GM12872 (cell line): ENCODE results near the gene SYT7.

Source experiments
- TF ChIP-seq, protein P1 (sequence below): IDR thresholded peaks from 3 replicates; pipeline ENCODE4 v1.5.1; 2011; ENCODE audit warnings: low read depth, mild to moderate bottlenecking, low read length, moderate library complexity; ENCODE audit not compliant: insufficient read depth

SYT7 gene

DNA sequence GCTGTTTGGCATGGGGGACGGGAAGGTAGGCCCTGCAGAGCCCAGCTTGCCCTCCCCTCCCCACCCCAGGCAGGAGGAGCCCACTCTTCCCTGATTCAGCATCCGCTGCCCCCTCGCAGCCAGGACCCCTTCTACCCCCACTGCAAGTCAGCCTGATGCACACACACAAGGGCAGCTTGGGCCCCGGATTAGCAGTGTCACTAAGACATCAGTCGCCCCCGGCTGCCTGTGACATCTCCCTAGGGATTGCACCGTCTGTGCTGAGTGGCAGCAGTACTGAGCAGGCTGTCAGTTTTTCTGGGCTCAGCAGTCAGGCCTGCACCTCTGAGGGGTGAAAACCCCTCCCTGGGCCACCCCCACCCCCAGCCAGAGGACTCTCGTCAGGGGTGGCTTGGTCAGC, 30.4 kb upstream of the SYT7 start:
- TF ChIP-seq, protein P1, sequence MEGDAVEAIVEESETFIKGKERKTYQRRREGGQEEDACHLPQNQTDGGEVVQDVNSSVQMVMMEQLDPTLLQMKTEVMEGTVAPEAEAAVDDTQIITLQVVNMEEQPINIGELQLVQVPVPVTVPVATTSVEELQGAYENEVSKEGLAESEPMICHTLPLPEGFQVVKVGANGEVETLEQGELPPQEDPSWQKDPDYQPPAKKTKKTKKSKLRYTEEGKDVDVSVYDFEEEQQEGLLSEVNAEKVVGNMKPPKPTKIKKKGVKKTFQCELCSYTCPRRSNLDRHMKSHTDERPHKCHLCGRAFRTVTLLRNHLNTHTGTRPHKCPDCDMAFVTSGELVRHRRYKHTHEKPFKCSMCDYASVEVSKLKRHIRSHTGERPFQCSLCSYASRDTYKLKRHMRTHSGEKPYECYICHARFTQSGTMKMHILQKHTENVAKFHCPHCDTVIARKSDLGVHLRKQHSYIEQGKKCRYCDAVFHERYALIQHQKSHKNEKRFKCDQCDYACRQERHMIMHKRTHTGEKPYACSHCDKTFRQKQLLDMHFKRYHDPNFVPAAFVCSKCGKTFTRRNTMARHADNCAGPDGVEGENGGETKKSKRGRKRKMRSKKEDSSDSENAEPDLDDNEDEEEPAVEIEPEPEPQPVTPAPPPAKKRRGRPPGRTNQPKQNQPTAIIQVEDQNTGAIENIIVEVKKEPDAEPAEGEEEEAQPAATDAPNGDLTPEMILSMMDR: no peak

DNA sequence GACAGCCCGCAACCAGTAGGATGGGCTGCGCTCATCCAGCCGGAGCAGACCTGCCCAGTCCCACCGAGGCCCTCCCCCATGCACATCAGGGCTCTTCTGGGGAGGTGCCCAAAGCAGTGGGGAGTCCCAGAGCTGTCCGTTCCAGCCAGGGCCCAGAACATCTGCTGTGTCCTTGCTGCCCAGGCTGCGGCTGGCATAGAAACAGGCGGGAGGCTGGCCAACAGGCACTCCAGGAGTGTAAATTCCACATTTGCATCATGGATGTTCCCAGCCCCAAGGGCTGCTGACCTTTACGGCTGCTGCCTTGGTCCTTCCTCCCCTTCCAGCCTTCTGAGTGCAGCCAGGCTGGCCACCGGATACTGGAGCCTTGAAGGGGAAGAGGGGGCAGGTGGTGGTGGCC, 30.0 kb upstream of the SYT7 start:
- TF ChIP-seq, protein P1: no peak

DNA sequence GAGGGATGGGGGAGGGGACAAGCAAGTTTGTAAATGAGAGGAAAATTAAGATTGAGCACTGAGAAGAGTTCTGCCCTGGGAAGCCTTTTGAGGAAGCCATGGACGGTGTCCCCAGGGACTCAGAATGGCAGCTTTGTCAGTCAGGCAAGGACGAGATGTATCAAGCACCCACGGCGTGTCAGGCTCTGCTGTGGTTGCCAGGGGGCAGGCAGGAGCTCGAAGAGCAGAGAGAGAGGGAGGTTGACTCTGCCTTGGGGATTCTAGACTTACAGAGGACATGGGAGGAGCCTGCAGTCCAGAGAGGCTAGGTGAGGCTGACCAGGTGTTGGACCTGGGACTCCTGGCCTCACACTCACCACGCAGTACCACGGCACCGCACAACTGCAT, 29.1 kb upstream of the SYT7 start:
- TF ChIP-seq, protein P1: no peak

DNA sequence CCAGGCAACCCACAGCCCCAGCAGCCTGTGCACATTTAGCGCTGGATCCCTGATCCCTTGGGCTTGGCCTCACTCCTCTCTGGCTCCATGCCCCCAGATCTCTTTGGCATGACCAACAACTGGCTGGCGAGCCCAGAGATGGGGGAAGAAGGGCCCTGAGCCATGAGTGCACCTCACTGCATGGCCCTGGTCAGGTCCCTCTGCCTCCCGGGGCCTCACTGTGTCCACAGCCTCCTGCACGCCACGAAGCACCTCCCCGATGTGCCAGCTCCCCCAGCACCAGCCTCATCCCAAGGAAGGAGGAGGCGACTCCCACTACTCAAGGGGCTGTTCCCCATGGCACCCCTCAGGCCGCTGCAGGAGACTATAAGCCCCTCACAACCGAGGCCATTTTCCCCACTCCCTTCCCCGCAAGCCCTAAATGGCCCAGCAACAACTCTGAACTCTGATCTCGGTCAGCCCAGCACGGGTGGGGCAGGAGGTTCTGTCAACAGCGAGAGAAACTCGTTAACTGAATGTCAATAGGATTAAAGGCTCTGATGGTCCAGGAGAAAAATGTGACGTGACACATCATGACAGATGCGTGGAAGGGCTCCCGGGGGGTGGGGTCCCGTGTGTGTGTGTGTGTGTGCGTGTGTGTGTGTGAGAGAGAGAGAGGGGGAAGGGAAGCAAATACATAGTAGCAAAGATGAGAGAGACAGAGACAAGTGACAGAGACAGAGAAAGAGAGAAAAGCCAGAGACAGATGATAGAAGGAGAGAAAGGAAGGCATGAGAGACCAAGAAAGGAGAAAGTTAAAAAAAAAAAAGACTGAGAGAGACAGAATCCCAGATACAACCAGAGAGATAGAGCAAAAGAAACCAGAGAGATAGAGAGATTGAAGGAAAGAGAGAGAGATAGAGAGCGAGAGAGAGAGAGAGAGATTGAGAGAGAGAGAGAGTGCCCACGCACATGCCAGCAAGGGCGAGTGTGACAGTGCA, 28.4 kb upstream of the SYT7 start:
- TF ChIP-seq, protein P1: no peak

DNA sequence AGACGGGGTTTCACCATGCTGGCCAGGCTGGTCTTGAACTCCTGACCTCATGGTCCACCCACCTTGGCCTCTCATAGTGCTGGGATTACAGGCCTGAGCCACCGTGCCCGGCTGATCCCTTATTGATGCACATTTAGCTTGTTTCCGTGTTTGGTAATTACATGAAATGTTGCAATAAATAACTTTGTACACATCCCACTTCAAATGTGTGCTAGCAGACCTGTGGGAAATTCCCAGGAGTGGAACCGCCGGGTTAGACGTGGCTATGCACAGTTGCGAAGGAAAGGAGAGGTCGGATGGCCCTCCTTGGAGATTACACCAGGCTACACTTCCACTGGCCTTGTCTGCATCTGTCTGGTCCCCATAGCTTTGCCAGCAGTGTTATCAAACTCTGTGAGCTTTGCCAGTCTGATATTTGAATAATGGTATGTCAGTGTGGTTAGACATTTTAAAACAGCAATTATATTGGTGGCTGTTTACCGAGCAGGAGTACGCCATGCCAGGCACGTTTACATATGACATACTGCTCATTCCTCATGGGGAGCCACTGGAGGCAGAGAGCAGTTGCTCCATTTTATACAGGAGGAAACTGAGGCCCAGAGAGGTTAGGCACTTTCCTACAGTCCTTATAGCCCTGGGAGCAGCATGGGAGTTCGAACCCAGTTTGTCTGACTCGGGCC, 27.2 kb upstream of the SYT7 start:
- TF ChIP-seq, protein P1: no peak

DNA sequence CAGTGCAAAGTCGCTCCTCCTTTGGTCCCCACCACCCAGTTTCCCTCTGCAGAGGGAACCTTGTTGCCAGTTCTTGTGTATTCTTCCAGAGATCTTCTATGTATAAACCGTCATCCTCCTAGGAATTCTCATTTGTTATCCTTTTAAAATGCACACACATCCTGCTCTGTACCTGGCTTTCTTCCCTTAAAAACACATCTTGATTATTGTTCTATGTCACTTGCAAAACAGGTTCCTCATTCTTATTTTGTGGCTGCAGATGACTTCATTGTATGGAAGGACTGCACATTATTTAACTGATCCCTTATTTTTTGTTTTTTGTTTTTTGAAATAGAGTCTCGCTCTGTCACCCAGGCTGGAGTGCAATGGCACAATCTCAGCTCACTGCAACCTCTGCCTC, 26.6 kb upstream of the SYT7 start:
- TF ChIP-seq, protein P1: no peak

DNA sequence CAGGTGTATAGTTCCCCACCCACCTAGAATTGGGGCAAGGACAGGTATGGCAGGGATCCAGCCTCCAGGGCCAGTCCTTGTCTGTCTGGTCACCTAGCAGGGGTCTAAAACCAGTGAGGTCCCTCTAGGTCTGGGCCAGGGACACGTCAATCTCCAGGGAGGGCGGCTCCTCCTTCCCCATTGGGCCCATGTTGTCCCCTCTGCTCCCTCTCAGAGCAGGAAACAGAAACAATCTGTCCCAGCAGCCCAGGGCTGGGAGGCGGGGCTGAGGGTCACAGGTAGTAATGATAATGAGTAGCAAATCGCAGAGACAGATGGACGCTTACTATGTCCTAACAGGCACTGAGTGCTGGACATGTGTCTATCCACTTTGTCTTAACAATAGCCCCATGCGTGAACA, 22.8 kb upstream of the SYT7 start:
- TF ChIP-seq, protein P1: no peak
